Heart right ventricle (tissue), 16 donors: ENCODE results near the gene WDPCP. TPM values are rescaled to one million over a fixed set of nuclear protein-coding genes. Genes with fewer than 3 reads are reported as not detected.
A peak's percentile ranks its signal among the peaks of the same experiment; 100 is the strongest.

ENCODE experiments used
- ATAC-seq, 8 donors: fragments of 200-7000 bp; cut with Tn5 transposase; one replicate each; pipeline ENCODE4 v1.9.1; 2020; ENCODE audit warnings: mild to moderate bottlenecking in 8 of 8, moderate library complexity in 8 of 8, moderate number of reproducible peaks in 1 of 8
- DNase-seq, 2 donors: peaks; one replicate each; pipeline ENCODE4 v3.0.0-alpha.2; 2020
- H3K27ac ChIP-seq, 10 donors: fragments of 200-600 bp; sonication (generic) in 2 of 10; one replicate each; pipeline versions ENCODE4 v1.5.0 to v1.8.0; 2020 to 2022; ENCODE audit warnings: mild to moderate bottlenecking in 3 of 10
- H3K27me3 ChIP-seq, 7 donors: fragments of 200-600 bp; one replicate each; pipeline ENCODE4 v1.8.0; 2021 to 2022; ENCODE audit warnings: mild to moderate bottlenecking in 2 of 7
- H3K36me3 ChIP-seq, 9 donors: fragments of 200-600 bp; sonication (generic) in 1 of 9; one replicate each; pipeline versions ENCODE4 v1.5.0 to v1.8.0; 2020 to 2022; ENCODE audit warnings: mild to moderate bottlenecking in 2 of 9
- H3K4me1 ChIP-seq, 9 donors: fragments of 200-600 bp; sonication (generic) in 1 of 9; one replicate each; pipeline versions ENCODE4 v1.5.0 to v1.8.0; 2020 to 2022; ENCODE audit warnings: mild to moderate bottlenecking in 4 of 9
- H3K4me3 ChIP-seq, 10 donors: fragments of 200-600 bp; sonication (generic) in 2 of 10; one replicate each; pipeline versions ENCODE4 v1.5.0 to v1.8.0; 2020 to 2022; ENCODE audit warnings: mild to moderate bottlenecking in 7 of 10, moderate library complexity in 2 of 10
- H3K9me3 ChIP-seq, 11 donors: fragments of 200-600 bp in 10 of 11; sonication (generic) in 2 of 11; one replicate each; pipeline versions ENCODE4 v1.5.0 to v1.8.0; 2013 to 2022; ENCODE audit warnings: mild to moderate bottlenecking in 2 of 11, control low read depth in 1 of 11, moderate library complexity in 1 of 11
- WGBS, 2 donors: extraction: QIAGEN DNeasy Blood & Tissue Kit; methylation state at CpG; one replicate each; pipeline ENCODE4 v1.1.7; 2013; ENCODE audit warnings: inconsistent platforms in 1 of 2; 5-methylcytosine and 5-hydroxymethylcytosine counted together
- intact Hi-C, 10 donors: fragments of 100-400 bp; cut with DNase I; formaldehyde crosslinking; loops; one replicate each; pipeline versions ENCODE4 v1.11.1 to v1.14.2; 2022
- polyA plus RNA-seq, 2 donors: library from polyadenylated mRNA; stranded (reverse); fragments of 200-250 nt; gene quantifications; one replicate each; pipeline ENCODE4 v1.2.3, GENCODE V29; 2013
- total RNA-seq, 10 donors: library from RNA; stranded (reverse); fragmentation: NEBNext Ultra II Directional in 3 of 10; extraction: Animal tissue kit (Norgen Biotek cat#: 25700) in 3 of 10; gene quantifications; one replicate each; pipeline versions ENCODE4 v1.2.1 to v1.2.4, GENCODE V29; 2021 to 2023
- TF ChIP-seq, protein P1 (sequence below), 9 donors: fragments of 200-600 bp; sonication (generic) in 2 of 9; IDR thresholded peaks; one replicate each; pipeline versions ENCODE4 v1.5.0 to v1.8.0; 2021 to 2022; ENCODE audit warnings: antibody characterized with exemption in 9 of 9, mild to moderate bottlenecking in 5 of 9, moderate library complexity in 1 of 9
- donor health status: Arrhythmogenic right ventricular cardiomyopathy.
- donor health status: ischemic (EF 13 %, LVEDD 7.1; RV severe dilation, severe dysfunction).
- donor health status: healthy with polysubstance abuse.
- donor health status: DM: no; HTN: yes; CAD: no.
- donor health status: DM: no; HTN: no; CAD: no.
- donor health status: ischemic (EF 25% LVEDD 6.9; RV normal size, moderate dysfunction).
- donor health status: ischemic (EF 25% LVEDD 5.7; RV mildly dilated, moderate dysfunction).
- donor health status: healthy.
- donor health status: DM: yes; HTN: yes; CAD: no.
- donor health status: Ischemic cardiomyopathy.
- donor health status: ischemic (EF 35%, LVEDD 5.7; RV mildly dilated, moderate dysfunction).
- donor health status: nonischemic (EF 11% LVEDD 7.7; RV severe dilation, severe dysfunction).
- donor health status: DM: yes; HTN: yes; CAD: no.
- donor health status: PGD.
- donor health status: ischemic (EF 29% LVEDD 5.4; RV normal size, mild dysfunction).
- donor health status: nonischemic (EF 23%, LVEDD 6.1; RV moderate dilation, normal function).

Gene WDPCP
- total and polyA plus RNA-seq, 12 donors = 3.7 to 36.6 (median 20.2) TPM

GRCh38 chr2:63604666-63605065 lies 16.4 kb upstream of the WDPCP start:
- Histone ChIP-seq H3K4me3 (no peak overlapping the region), H3K27me3 (no peaks in the 10 kb centered on the region), H3K4me1 (peaks cover 0 to 17% (median 3%) of the 10 kb centered on the region in 9 donors), H3K9me3 (no peaks in the 10 kb centered on the region), H3K36me3 (peaks cover 0 to 90% (median 61%) of the 10 kb centered on the region in 9 donors), H3K27ac (no peak overlapping the region)
- ATAC-seq = no peak
- no peak for DNase-seq
- intact Hi-C loops = no loop called here
- 78 to 79% methylated on average over 4 of the region's 4 CpGs for WGBS, 2 donors
- TF ChIP-seq, protein P1, sequence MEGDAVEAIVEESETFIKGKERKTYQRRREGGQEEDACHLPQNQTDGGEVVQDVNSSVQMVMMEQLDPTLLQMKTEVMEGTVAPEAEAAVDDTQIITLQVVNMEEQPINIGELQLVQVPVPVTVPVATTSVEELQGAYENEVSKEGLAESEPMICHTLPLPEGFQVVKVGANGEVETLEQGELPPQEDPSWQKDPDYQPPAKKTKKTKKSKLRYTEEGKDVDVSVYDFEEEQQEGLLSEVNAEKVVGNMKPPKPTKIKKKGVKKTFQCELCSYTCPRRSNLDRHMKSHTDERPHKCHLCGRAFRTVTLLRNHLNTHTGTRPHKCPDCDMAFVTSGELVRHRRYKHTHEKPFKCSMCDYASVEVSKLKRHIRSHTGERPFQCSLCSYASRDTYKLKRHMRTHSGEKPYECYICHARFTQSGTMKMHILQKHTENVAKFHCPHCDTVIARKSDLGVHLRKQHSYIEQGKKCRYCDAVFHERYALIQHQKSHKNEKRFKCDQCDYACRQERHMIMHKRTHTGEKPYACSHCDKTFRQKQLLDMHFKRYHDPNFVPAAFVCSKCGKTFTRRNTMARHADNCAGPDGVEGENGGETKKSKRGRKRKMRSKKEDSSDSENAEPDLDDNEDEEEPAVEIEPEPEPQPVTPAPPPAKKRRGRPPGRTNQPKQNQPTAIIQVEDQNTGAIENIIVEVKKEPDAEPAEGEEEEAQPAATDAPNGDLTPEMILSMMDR (IDR thresholded peaks at IDR 0.05) = no peak

- ATAC-seq (no peak), DNase-seq (no peak)
- 28 to 55% methylated on average over 1 of the region's 1 CpG for WGBS, 2 donors
- TF ChIP-seq, protein P1 (IDR thresholded peaks at IDR 0.05) = no peak
- H3K27ac ChIP-seq = peak overlapping the region in 1 of 10 donors; percentile 11
- H3K9me3 ChIP-seq = no peaks in the 10 kb centered on the region
- peaks cover 0 to 100% (median 61%) of the 10 kb centered on the region in 9 donors for H3K36me3 ChIP-seq
- no peaks in the 10 kb centered on the region for H3K27me3 ChIP-seq
- no peak overlapping the region for H3K4me3 ChIP-seq
- H3K4me1 ChIP-seq = peaks cover 0 to 44% (median 14%) of the 10 kb centered on the region in 9 donors
- intact Hi-C loops = no loop called here
Measured at GRCh38 chr2:63600881-63601460, 12.7 kb upstream of the WDPCP start.

DNA sequence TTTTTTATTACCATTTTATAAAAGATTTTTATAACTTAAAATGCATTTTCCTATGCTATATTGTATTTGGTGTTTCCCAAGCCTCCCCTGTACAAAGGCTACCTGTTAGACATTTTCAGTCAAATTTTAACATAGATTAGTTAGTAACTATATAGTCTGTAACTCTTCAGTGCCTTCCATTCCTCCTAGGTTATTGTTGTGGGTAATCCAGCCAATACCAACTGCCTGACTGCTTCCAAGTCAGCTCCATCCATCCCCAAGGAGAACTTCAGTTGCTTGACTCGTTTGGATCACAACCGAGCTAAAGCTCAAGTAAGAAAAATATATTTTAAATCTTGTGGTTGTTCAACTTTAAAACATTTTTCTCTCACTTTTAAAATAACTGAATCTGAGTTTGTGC lies 10.7 kb upstream of the WDPCP start:
- intact Hi-C loops = loop anchor here in 1 of 10 donors (10.0 kb wide), 1 partner anchor 256 kb away; no protein-coding TSS in a partner anchor
- H3K4me3 ChIP-seq = no peak overlapping the region
- H3K4me1 ChIP-seq = peaks cover 0 to 64% (median 24%) of the 10 kb centered on the region in 9 donors
- H3K9me3 ChIP-seq = no peaks in the 10 kb centered on the region
- ATAC-seq (no peak), DNase-seq (no peak)
- 52 to 59% methylated on average over 2 of the region's 2 CpGs for WGBS, 2 donors
- TF ChIP-seq, protein P1 (IDR thresholded peaks at IDR 0.05) = no peak
- peaks cover 0 to 100% (median 53%) of the 10 kb centered on the region in 9 donors for H3K36me3 ChIP-seq
- H3K27ac ChIP-seq = no peak overlapping the region
- H3K27me3 ChIP-seq = no peaks in the 10 kb centered on the region

DNA sequence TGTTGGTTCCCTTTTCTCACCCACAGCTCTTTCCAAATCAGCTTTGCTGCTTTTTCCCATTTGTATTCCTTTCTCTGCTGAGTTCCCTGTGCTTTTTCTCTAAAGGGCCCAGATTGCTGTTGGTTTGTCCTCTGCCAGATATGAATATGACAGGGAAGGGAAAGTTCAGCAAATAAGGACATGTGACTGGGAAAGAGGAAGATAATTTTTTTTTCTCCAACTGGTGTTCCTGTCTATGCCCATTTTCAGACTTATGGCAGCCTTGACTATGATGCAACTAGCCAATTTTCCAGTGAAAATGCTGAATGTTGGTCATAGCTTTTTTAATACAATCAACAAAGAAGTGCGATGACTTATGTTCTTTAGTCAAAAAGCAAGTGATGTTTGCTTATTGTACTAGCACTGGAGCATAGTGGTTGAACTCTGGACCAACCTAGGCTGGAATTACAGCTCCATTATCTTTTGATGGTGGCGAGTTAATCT lies 8.2 kb upstream of the WDPCP start:
- Histone ChIP-seq H3K4me3 (no peak overlapping the region), H3K27ac (no peak overlapping the region), H3K27me3 (no peaks in the 10 kb centered on the region), H3K4me1 (peaks cover 0 to 88% (median 40%) of the 10 kb centered on the region in 9 donors), H3K9me3 (no peaks in the 10 kb centered on the region), H3K36me3 (peaks cover 0 to 100% (median 42%) of the 10 kb centered on the region in 9 donors)
- ATAC-seq (peak in 4 of 8 donors; percentile 11 to 39 (median 14)), DNase-seq (no peak)
- TF ChIP-seq, protein P1 (IDR thresholded peaks at IDR 0.05) = no peak
- intact Hi-C loops = loop anchor here in 1 of 10 donors (10.0 kb wide), 1 partner anchor 258 kb away; no protein-coding TSS in a partner anchor
- 84 to 85% methylated on average over 2 of the region's 2 CpGs for WGBS, 2 donors
